ENCODE measurements around the gene ARL3.
"Not testable (repeated sequence)": the region's sequence is repeated elsewhere in the genome, so short reads cannot be mapped to it uniquely, and the experiment has no call there.

Gene ARL3

GRCh38 chr10:102670065-102670670 lies 44.0 kb downstream of the ARL3 start:
- DNase-seq, result no peak

- no peak for DNase-seq
Measured at GRCh38 chr10:102669206-102670064, 44.8 kb downstream of the ARL3 start.

DNA sequence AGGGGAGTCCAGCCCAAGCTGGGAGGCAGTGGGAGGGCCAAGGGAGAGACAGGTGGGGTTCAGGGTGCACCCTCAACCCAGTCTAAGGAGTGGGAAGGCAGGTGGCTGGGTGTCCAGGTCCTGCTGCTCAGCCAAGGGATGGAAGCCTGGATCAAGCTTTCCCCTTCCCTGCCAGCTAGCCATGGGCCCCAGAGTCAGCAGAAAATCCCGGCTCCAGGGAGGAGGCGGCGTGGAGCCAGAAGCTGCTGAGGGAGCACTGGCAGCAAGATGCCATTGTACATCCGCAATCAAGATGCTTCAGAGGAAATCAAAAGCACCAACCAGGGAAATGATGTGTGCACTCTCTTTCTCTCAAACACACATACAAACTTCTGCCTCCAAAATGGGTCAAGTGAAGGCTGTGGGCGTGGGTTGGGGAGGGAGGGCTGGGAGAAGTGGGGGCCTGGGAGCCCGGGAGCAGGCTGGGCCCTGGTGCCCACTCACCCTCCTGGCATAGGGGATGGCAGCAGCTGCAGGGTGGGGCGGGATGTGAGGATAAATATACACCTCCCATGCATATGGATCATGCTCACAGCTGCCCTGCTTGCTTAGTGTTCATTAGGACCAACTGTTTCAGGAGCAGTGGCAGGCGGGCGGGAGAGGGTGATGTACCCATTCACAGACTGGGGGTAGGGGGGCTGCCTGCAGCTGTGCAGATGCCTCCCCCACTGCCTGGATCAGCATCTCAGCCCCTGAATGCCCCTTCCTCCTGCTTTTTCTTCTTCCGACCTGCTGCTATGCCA lies 45.7 kb downstream of the ARL3 start:
- no peak for DNase-seq

DNA sequence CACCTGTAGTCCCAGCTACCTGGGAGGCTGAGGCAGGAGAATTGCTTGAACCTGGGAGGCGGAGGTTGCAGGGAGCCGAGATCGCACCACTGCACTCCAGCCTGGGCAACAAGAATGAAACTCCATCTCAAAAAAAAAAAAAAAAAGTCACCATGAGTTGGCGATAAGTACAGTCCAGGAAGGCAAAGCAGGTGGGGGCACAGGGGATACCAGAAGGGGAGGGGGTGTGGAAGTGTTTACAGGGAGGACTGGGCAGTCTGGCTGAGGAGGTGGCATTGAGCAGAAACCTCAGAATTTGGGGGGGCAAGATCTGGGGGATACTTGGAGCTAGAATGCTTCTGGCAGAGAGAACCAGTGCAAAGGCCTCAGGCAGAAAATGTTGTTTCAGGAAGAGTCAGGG lies 46.8 kb downstream of the ARL3 start:
- not testable (repeated sequence) for DNase-seq

- no peak for DNase-seq
Measured at GRCh38 chr10:102665904-102666509, 48.2 kb downstream of the ARL3 start.

DNA sequence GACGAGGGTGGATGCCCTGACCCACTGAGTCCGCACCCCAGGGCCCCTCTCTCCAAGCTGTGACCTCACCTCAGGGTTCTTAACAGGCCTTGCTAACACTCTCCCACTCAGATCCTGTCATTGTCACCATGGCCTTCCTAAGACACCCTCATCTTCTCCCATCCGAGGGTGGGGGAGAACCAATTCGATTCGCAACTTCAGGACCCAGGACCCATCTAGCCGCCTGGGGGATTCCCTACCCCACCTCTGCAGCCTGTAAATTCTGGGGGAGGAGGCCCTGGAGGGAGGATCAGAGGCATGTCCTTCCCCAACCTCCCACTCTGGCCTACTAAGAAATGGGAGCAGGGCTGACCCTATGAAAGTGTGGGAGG lies 52.6 kb downstream of the ARL3 start:
- DNase-seq, result no peak

DNA sequence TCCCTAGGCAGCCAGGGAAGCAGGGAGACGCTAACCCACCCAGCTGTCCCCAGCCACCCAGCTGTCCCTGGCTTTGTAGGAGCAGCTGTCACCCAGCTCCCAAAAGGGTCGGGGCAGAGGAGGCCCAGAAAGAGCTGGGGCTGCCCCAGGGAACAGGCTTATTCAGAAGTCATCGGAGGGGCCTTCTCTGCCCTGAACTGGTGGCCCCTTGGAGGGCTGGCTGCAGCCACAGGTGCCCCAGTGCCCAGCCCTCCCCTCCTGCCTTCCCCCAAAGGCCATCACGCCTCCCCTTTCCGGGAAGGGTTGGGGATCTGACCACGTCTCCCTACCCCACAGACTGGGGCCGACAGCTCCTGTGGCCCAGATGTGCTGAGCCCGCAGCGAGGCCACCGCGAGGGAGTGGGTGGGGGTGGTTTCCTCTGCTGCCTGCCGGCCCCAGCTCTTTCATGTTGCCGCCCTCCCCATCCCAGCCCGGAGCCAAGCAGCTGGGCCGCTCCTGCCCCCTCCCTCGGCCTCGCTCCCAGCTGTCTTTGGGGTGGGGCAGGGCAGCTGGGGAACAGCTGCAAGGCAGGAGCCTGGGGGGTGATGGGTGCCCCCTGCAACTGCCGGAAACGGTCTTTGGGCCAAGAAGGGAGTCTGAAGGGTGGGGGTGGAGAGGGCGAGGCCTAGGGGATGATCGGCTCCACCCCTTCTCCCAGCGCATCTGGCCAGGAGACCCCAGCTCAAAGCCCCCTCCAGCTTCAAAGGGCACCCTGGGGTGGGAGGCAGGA lies 53.1 kb downstream of the ARL3 start:
- peak; percentile 76 for DNase-seq

DNA sequence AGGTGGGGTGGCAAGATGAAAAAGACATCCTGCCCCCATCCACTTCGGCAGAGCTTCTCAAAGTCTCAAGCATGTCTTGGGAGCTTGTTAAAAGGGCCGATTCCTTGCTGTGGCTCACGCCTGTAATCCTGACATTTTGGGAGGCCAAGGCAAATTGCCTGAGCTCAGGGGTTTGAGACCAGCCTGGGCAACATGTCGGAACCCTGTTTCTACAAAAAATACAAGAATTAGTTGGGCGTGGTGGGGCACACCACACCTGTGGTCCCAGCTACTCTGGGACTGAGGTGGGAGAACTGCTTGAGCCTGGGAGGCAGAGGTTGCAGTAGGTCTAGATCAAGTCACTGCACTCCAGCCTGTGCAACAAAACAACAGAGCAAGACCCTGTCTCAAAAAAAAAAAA lies 55.4 kb downstream of the ARL3 start:
- no peak for DNase-seq

DNA sequence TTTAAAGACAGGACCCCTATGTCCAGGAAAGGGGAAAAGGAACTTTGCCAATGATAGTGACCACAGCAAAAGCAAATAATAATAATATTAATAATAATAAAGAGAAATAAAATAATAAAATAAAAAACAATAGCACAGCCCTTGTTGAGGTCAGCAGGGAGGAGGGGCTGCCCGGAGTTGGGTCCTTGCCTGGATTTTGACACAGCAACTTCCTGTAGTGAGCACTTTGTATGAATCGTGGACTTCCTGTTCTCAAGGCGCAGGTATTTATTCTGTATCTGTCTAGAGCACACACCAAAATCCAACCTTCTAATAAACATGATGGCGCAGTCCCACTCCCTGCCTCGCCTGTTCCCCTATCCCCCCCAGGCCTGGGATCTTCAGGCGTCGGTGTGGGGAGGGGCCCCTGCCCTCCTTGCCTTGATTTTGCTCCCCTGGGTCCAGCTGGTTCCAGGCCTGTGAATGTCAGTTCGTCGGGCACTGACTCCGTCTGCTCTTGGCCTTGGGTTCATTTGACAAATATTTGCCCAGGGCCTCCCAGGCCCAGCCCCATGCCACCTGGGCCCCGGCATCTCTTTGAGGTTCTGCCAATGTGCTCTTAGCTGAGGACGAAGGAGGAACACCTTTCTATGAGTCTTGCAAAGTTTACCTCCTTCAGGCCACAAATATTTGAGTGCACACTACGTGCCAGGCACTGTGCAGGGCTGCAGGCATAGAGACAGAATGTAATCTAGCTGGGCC lies 56.0 kb downstream of the ARL3 start:
- no peak for DNase-seq

DNA sequence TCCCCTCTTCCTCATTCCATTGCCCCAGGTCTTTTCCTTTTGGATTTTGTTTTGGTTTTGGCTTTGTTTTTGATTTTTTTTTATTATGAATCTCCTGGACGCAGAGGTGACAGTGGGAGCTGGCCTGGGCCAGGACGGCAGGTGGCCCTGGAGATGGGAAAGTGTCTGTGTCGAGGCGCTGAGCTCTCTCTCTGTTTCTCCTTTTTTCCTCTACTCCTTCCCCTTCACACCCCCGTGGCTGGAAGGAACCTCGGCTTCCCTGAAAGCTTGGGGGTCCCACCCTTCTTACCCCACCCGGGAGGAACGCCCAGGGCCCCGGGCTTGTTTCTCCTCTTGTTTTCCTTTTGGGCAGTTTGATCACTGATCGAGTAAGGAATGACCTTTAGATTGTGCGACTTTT lies 56.7 kb downstream of the ARL3 start:
- DNase-seq, result no peak

DNA sequence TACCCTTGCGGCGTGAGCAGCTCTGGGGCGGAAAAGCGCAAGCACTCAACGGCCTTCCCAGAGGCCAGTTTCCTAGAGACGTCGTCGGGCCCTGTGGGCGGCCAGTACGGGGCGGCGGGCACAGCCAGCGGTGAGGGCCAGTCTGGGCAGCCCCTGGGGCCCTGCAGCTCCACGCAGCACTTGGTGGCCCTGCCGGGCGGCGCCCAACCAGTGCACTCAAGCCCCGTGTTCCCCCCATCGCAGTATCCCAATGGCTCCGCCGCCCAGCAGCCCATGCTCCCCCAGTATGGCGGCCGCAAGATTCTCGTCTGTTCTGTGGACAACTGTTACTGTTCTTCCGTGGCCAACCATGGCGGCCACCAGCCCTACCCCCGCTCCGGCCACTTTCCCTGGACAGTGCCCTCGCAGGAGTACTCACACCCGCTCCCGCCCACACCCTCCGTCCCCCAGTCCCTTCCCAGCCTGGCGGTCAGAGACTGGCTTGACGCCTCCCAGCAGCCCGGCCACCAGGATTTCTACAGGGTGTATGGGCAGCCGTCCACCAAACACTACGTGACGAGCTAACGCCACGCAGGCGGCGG lies 57.3 kb downstream of the ARL3 start:
- DNase-seq, result no peak

DNA sequence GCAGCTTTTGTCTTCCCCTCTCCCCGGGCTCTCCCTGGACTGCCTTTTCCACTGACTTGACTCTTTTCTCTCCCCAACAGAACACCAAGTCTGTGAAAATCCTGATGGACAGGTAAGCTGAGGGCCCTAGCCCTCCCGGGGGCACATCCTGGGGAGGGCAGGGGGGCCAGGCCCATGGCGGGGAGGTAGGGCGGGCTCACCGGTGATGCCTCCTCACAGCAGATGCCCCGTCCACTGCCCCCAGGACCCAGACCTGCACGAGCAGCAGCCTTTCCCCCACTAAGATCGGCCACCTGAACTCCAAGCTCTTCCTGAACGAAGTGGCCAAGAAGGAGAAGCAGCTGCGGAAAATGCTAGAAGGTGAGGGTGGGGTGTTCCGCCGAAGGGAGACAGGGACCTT lies 58.2 kb downstream of the ARL3 start:
- no peak for DNase-seq

DNA sequence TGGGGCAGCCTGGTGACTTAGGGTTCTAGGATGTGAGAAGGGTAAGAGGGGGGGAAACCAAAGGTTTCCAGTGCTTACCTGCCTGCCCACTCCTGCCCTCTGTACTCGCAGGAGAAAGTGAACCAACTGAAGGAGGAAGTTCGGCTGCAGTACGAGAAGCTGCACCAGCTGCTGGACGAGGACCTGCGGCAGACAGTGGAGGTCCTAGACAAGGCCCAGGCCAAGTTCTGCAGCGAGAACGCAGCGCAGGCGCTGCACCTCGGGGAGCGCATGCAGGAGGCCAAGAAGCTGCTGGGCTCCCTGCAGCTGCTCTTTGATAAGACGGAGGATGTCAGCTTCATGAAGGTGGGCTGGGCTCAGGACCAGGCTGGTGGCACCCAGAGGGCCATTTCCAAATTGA lies 59.2 kb downstream of the ARL3 start:
- DNase-seq, result no peak

DNA sequence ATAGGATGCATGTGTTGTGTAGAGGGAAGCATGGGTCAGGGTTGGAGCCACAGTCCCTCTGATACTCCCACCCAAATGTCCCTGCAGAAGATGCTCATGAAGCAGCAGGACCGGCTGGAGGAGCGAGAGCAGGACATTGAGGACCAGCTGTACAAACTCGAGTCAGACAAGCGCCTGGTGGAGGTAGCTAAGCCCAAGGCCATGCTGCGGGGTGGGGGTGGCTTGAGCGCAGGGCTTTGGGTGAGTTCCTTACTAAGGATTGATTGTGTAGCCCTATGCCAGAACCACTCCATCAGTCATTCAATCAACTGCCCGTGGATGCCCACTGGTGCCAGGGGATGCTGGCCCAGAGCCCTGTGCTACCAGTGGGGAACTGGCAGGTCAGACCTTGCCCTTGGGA lies 59.6 kb downstream of the ARL3 start:
- no peak for DNase-seq

GRCh38 chr10:102653060-102653459 lies 61.1 kb downstream of the ARL3 start:
- no peak for DNase-seq

- no peak for DNase-seq
Measured at GRCh38 chr10:102652170-102652916, 61.9 kb downstream of the ARL3 start.

- no peak for DNase-seq
Measured at GRCh38 chr10:102651455-102652169, 62.6 kb downstream of the ARL3 start.

- no peak for DNase-seq
Measured at GRCh38 chr10:102650655-102651454, 63.3 kb downstream of the ARL3 start.

Data from activated CD4-positive, alpha-beta T cell treated with anti-CD3 and anti-CD28 coated beads, Interleukin-2, amount 50 U/mL, for 16 hours (primary cell).